GM18951 (cell line): ENCODE data around the gene ACTR1B.
"Not testable (repeated sequence)": the region's sequence is repeated elsewhere in the genome, so short reads cannot be mapped to it uniquely, and the experiment has no call there.

Experiments
- POLR2A ChIP-seq: IDR thresholded peaks from 4 replicates; pipeline ENCODE4 v1.6.1; 2011; ENCODE audit warnings: mild to moderate bottlenecking; ENCODE audit not compliant: insufficient read length, insufficient read depth; ENCODE audit errors: extremely low read depth
- in situ Hi-C: fragments of 300-500 bp; cut with MboI; formaldehyde crosslinking; loops from one replicate; pipeline ENCODE4 v1.12.0; 2022; ENCODE audit warnings: low sequenced_read_pairs, mixed read lengths, inconsistent platforms; ENCODE audit not compliant: unreplicated experiment

The ACTR1B gene

DNA sequence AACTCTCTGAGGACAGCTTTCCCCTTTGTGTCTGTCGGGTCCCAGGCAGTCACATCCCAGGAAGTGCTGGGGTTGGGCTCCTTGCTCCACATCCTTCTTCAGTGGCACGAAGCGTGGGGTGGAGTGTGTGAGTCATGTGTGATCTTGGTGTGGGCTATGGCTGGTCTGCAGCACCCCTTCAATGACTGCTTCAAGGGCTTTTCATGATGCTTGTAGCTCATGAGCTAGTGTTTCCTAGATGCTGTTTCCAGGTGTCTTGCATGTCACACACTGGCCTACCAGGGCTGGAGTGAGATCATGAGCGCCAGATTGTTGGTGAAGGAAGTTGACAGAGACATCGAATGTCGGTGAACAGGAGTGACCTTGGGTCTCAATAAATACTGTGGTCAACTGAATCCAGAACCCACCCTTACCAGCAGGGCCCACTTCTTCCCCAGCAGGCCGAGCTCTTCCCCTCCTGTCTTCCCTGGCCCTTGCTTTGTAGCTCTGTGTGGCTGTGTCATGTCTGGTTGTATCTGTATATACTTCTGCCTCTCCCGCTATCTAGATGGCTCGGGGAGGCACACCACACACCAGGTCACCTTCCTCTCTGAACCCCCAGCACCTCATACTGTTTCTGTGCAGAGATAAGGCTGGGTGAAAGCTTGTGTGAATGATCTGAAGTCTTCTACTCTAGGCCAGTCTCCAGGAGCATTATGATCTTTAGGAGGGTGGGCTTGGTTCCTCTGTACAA, 9.5 kb upstream of the ACTR1B start:
- TF ChIP-seq POLR2A = no peak
- in situ Hi-C loops = no loop called here

DNA sequence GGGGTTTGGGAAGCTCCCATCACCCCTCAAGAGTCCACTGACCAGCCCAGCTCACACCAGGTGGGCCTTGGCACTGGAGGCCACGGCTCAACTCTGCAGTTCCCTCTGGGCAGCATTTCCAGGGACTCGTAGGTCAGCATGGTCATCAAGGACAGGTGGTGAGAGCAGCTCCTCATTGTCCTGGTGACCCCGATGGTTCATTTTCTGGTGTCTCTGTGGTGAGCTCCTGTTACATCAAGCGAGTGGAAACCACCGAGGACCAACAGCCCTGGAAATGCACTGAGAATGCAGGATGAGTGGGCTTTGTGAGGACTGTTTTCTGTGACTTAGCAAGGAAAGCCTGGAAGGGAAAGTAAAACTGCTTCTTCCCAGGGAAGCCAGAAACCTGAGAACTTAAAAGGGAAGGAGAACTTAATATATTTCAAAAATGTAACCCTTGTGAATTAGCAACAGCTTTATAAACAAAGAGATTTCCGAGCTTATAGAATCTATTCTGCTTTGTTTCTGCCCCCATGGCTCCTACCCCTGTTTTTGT, 8.8 kb upstream of the ACTR1B start:
- in situ Hi-C loops = not testable (repeated sequence)

- in situ Hi-C loops = no loop called here
- TF ChIP-seq POLR2A = no peak
These were observed 7.7 kb upstream of the ACTR1B start for GRCh38 chr2:97671526-97671925.

- TF ChIP-seq POLR2A = no peak
- in situ Hi-C loops = no loop called here
These were observed 6.6 kb upstream of the ACTR1B start for GRCh38 chr2:97670471-97670870.

GRCh38 chr2:97669448-97669847, 5.6 kb upstream of the ACTR1B start, which contains the start of gene C2orf92:
TSS of gene C2orf92 (plus strand) at chr2:97669713. CDS start at chr2:97669789, 76 bp downstream.
- in situ Hi-C loops = no loop called here
- no peak for TF ChIP-seq POLR2A

- TF ChIP-seq POLR2A = no peak
- in situ Hi-C loops = no loop called here
These were observed 759 bp upstream of the ACTR1B start for GRCh38 chr2:97664636-97664970.

DNA sequence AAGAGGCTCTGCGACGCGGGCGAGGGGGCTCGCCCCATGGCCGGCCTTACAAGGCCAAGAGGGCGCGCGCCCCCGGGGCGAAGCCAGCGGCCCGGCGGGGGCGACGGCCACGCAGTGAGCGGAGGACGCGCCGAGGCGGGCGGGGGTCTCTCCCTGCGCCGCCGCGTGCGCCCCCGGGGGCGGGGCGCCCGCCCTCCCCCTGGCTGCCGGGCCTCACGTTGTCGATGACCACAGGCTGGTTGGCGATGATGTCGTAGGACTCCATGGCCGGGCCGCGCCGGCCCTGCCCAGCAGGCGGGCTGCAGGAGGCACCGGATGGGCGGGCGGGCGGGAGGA, 250 bp downstream of the ACTR1B start:
- in situ Hi-C loops = no loop called here

DNA sequence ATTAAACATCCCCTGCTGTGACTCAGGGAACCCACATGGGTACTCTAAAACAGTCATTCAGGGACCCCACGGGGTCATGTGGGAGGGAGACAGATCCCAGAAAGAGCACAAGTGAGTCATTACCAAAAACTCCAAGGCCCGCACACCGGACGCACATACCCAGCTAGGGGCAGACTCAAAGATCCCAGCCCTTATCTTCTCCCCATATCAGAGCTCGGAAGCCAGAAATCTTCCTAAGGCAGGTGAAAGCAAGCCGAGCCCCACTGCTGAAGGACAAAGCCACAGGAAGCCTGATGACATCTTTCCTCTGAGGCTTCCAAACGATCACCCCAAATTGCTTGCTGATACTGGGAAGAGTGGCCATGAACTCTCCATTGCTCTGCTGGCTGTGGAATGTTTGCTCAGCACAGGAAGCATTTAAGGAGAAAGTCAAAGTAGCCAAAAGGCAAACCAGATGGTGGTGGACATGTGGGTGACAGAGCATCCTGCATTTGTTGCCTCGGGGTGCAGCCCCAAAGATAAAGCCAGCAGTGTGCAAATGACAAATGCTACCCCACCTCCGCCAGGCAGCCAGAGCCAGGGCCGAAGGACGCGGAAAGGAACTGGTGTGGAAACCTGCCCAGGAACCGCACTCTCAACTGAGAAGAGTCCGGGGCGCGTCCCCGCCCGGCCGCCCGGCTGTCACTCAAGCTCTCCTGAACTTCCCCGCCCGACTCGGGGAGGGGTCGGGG, 784 bp downstream of the ACTR1B start:
- in situ Hi-C loops = no loop called here
- TF ChIP-seq POLR2A = peak; percentile 49

More for the DNA sequence above, 250 bp downstream of the ACTR1B start:
- TF ChIP-seq POLR2A = peak; percentile 49

DNA sequence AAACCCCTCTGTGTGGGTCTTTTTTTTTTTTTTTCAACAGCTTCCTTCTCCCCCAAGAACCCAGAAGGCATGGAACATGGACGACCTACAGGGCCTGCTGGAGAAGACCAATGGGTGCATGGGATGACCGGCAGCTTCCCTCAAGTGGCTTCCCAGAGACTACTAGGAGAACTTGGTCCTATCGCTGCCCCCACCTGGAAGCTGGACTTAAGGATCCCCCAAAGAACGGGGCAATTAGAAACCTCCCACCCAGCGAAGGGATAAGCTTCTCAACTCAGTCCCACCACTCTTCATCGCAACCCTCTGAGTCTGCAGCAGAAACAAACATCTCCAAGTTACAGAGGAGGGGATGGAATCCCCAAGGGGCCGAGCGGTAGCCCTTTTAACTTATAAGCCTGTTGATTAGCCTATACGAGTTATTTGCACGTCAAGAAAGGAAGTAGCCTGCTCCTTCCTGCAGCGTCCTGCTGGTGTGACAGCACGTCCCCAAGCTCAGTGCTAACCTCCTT, 1.4 kb downstream of the ACTR1B start:
- in situ Hi-C loops = no loop called here
- peak; percentile 31 for TF ChIP-seq POLR2A

- no peak for TF ChIP-seq POLR2A
These were observed 1.9 kb downstream of the ACTR1B start for GRCh38 chr2:97661927-97662326.

DNA sequence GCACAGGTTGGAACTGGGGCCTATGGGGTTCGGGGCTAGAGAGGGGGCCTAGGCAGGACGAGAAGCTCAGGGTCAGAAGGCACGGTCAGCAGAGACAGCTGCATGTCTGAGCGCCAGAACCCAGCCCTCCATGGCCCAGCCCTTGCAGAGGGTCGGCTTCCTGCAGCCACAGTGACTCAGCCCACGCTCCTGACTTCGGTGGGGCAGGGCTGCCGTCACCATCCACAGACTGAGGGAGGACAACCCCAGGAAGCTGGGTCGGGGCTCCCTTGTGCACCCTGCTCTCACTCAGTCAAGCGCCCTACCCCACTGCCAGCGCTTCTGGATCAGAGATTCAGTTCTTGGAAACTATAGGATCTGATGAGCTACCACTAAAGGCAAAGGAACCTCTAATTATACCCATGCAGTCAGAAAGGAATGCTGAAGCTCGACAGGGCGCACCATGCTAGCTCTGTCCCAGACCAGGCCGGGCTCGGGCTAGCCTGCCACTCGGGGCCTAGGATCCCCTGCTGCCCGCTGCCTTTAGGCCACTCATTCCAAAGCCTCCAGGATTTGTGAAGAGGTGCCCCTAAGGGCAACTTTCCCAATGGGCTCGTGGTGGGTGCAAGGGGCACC, 3.0 kb downstream of the ACTR1B start:
- in situ Hi-C loops = no loop called here
- TF ChIP-seq POLR2A = no peak

More at GRCh38 chr2:97661927-97662326, 1.9 kb downstream of the ACTR1B start:
- in situ Hi-C loops = no loop called here

GRCh38 chr2:97660044-97660774, 3.6 kb downstream of the ACTR1B start:
- TF ChIP-seq POLR2A = no peak
- in situ Hi-C loops = no loop called here
